Endothelial cell (in vitro differentiated cells): Measurements from ENCODE around the gene NGB. TPM values are rescaled to one million over a fixed set of nuclear protein-coding genes. Genes with fewer than 3 reads are reported as not detected.
"Not testable (repeated sequence)": the region's sequence is repeated elsewhere in the genome, so short reads cannot be mapped to it uniquely, and the experiment has no call there.

Experiments
- DNase-seq: peaks from one replicate; pipeline ENCODE4 v3.0.0; 2021; ENCODE audit warnings: low spot score
- H3K27ac Mint-ChIP-seq: one replicate; pipeline ENCODE4 v1.8.0; 2021; ENCODE audit warnings: mixed read lengths, inconsistent platforms; ENCODE audit not compliant: unreplicated experiment
- H3K27me3 Mint-ChIP-seq: one replicate; pipeline ENCODE4 v1.8.0; 2021; ENCODE audit warnings: mild to moderate bottlenecking, moderate library complexity, mixed read lengths, inconsistent platforms; ENCODE audit not compliant: unreplicated experiment
- H3K36me3 Mint-ChIP-seq: one replicate; pipeline ENCODE4 v1.8.0; 2021; ENCODE audit warnings: mild to moderate bottlenecking, low read depth, mixed read lengths, inconsistent platforms; ENCODE audit not compliant: unreplicated experiment
- H3K4me1 Mint-ChIP-seq: one replicate; pipeline ENCODE4 v1.8.0; 2021; ENCODE audit warnings: mild to moderate bottlenecking, mixed read lengths, inconsistent platforms; ENCODE audit not compliant: unreplicated experiment
- H3K4me3 Mint-ChIP-seq: one replicate; pipeline ENCODE4 v1.8.0; 2021; ENCODE audit warnings: mild to moderate bottlenecking, mixed read lengths, inconsistent platforms; ENCODE audit not compliant: unreplicated experiment
- H3K9me3 Mint-ChIP-seq: one replicate; pipeline ENCODE4 v1.8.0; 2021; ENCODE audit warnings: mixed read lengths, inconsistent platforms; ENCODE audit not compliant: unreplicated experiment
- total RNA-seq: library from RNA; stranded (reverse); fragmentation: NEBNext Ultra II Directional; extraction: Animal tissue kit (Norgen Biotek cat#: 25700); gene quantifications from one replicate; pipeline ENCODE4 v1.2.1, GENCODE V29; 2021; ENCODE audit not compliant: unreplicated experiment
- TF ChIP-seq, protein P1 (sequence below): fragments of 200-600 bp; sonication (generic); IDR thresholded peaks from one replicate; pipeline ENCODE4 v1.5.0; 2021; ENCODE audit warnings: antibody characterized with exemption; ENCODE audit not compliant: unreplicated experiment

The NGB gene
- total RNA-seq, 1 donor from 2014 or later, result not detected

DNA sequence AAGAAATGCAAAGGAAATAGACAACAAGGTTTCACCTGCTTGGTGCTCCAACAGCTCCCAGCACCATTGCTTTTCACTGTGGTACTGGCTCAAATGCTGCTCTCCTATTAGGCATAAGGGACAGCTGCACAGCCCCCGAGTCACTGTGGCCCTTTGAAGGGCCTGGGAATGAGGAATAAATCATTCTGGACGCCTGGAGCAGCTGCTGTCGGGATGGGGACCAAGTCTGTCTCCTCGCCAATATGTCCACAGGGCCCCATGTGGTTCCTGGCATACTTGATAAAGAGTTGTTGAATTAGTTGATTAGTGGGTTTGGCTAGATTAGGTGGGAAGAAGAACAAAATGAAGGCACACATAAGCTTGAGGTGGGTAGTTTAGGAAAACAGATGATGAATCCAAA, 13.1 kb upstream of the NGB start:
- H3K9me3 Mint-ChIP-seq, result no peaks in the 10 kb centered on the region
- H3K4me1 Mint-ChIP-seq, result peaks cover 7% of the 10 kb centered on the region
- H3K27me3 Mint-ChIP-seq, result peaks cover 6% of the 10 kb centered on the region
- H3K36me3 Mint-ChIP-seq, result peaks cover 12% of the 10 kb centered on the region
- TF ChIP-seq, protein P1, sequence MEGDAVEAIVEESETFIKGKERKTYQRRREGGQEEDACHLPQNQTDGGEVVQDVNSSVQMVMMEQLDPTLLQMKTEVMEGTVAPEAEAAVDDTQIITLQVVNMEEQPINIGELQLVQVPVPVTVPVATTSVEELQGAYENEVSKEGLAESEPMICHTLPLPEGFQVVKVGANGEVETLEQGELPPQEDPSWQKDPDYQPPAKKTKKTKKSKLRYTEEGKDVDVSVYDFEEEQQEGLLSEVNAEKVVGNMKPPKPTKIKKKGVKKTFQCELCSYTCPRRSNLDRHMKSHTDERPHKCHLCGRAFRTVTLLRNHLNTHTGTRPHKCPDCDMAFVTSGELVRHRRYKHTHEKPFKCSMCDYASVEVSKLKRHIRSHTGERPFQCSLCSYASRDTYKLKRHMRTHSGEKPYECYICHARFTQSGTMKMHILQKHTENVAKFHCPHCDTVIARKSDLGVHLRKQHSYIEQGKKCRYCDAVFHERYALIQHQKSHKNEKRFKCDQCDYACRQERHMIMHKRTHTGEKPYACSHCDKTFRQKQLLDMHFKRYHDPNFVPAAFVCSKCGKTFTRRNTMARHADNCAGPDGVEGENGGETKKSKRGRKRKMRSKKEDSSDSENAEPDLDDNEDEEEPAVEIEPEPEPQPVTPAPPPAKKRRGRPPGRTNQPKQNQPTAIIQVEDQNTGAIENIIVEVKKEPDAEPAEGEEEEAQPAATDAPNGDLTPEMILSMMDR, result no peak
- no peak overlapping the region for H3K27ac Mint-ChIP-seq
- DNase-seq, result no peak
- H3K4me3 Mint-ChIP-seq, result peak overlapping the region; percentile 1

DNA sequence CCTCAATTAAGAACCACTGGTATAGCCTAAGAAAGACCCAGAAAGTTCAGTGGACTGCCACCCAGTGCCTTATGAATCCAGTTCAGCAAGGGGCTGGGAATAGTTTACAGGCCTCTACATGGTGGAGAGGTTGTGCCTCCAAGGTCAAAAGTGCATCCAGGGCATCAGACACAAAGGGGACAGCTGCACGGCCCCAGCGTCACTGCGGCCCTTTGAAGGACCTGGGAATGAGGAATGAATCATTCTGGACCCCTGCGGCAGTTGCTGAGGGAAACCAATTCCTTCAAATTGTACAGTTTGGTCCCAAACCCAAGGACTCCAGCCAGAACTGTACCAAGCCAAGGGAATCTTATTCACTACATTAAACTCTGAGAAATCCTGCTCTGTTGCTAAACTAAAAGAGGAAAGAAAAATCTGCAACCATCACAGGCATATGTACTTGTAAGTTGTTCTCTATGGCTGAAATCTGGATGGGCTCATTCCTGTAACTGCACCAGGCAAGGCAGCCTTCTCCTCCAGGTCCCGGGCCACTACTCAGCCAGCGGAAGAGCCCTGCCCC, 10.9 kb upstream of the NGB start:
- no peak for DNase-seq
- no peaks in the 10 kb centered on the region for H3K9me3 Mint-ChIP-seq
- TF ChIP-seq, protein P1, result no peak
- peaks cover 15% of the 10 kb centered on the region for H3K36me3 Mint-ChIP-seq
- no peak overlapping the region for H3K27ac Mint-ChIP-seq
- H3K4me1 Mint-ChIP-seq, result peaks cover 7% of the 10 kb centered on the region
- no peak overlapping the region for H3K4me3 Mint-ChIP-seq
- H3K27me3 Mint-ChIP-seq, result peaks cover 7% of the 10 kb centered on the region

DNA sequence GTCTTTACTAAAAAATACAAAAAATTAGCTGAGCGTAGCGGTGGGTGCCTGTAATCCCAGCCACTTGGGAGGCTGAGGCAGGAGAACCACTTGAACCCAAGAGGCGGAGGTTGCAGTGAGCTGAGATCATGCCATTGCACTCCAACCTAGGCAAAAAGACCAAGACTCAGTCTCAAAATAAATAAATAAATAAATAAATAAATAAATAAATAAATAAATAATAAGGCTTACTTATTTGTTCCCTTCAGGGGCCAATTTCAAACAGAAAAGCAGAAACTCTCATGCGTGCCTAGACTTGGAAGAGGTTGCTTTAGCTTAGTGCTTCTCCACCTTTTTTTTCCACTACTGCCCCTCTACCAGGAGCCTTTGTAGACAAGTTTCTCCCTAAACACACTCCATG, 9.9 kb upstream of the NGB start:
- H3K27me3 Mint-ChIP-seq, H3K9me3 Mint-ChIP-seq, H3K4me1 Mint-ChIP-seq, H3K27ac Mint-ChIP-seq, DNase-seq, H3K4me3 Mint-ChIP-seq: not testable (repeated sequence)
- peaks cover 15% of the 10 kb centered on the region for H3K36me3 Mint-ChIP-seq

DNA sequence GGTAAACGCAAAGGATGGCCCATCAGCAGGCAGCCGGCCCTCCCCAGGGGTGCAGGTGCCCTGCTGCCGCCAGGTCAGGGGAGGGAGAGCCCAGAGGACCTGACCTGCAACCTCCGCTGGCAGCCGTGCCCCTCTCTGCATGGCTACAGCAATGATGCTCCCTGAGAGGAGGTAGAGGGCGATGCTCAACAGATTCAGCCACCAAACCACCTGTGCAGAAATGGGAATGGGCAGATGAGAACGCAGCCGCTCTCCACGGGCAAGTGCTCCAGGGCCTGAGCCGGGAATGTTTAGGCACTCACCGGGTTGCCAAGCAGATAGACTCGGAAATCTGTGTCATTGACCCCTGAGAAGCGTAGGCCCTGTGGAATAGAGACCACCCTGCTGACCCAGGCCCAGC, 8.7 kb upstream of the NGB start:
- no peak for DNase-seq
- H3K9me3 Mint-ChIP-seq, result no peaks in the 10 kb centered on the region
- peaks cover 7% of the 10 kb centered on the region for H3K27me3 Mint-ChIP-seq
- H3K27ac Mint-ChIP-seq, result no peak overlapping the region
- no peak overlapping the region for H3K4me3 Mint-ChIP-seq
- TF ChIP-seq, protein P1, result no peak
- peaks cover 15% of the 10 kb centered on the region for H3K36me3 Mint-ChIP-seq
- peaks cover 7% of the 10 kb centered on the region for H3K4me1 Mint-ChIP-seq

DNA sequence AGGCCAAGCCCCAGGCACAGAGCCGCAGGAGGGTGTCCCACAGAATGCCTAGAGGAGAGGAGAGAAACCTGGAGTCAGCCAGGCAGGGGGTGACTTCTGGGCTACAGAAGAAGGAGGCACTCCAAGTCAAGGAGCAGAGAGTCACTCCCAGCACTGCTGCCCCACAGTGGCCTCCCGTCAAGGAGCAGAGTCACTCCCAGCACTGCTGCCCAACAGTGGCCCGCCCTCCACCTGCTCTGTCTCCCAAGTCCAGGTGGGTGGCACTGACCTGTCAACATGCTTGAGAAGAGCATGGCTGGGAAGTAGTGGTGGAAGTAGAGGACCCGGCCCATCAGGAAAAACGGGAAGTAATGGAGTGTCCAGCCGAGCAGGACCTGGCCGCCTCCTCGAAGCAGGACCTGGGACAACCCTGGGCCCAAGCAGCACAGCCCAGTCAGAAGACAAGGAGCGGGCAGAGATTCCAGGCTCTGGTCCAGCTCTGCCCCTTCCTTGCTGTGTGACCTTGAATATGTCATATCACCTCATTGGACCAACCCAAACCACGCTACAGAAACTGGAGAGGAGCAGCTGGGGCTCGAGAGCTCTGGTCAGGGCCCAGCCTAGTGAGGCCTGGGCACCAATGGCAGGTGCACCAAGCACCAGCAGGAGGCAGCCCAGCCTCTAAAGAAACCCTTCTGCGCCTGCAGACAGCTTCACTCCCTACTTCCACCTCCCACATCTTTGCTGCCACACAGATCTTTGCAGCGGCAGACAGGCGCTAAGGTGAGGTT, 7.6 kb upstream of the NGB start:
- Mint-ChIP-seq H3K36me3 (peaks cover 10% of the 10 kb centered on the region), H3K4me3 (no peak overlapping the region), H3K9me3 (no peaks in the 10 kb centered on the region), H3K27me3 (peaks cover 7% of the 10 kb centered on the region), H3K4me1 (peaks cover 7% of the 10 kb centered on the region), H3K27ac (no peak overlapping the region)
- TF ChIP-seq, protein P1, result no peak
- no peak for DNase-seq
